Smooth muscle cell of the brain vasculature (primary cell): ENCODE results near the gene DTD1.
A peak's percentile ranks its signal among the peaks of the same experiment; 100 is the strongest.
"Not testable (repeated sequence)": the region's sequence is repeated elsewhere in the genome, so short reads cannot be mapped to it uniquely, and the experiment has no call there.

Experiments used
- DNase-seq: peaks from one replicate; pipeline ENCODE4 v3.0.0-alpha.2; 2012; ENCODE audit warnings: low read depth, low spot score

Gene DTD1

GRCh38 chr20:18739751-18740166 is 151.9 kb downstream of the DTD1 start:
- peak; percentile 64 for DNase-seq

DNA sequence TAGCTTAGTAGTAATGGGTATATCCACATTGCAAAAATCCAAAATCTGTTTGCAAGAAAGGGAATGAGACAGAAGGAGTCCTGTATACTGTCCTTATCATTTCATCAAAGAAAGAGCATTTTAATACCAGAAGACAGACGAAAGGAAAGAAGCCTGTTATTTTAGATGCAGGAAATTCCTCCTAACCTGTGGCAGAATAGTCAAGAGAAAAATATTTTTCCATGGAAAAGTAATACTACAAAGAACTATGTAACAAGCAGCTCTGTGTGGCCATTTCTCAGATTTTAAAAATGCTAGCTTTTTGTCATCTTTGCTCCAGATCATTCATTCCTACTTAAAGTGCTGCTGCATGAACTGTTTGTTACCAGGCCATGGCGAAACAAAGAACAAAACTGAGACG is 152.9 kb downstream of the DTD1 start:
- DNase-seq = no peak

- DNase-seq = peak; percentile 46
Observed at GRCh38 chr20:18742841-18743240, 155.0 kb downstream of the DTD1 start.

- DNase-seq = no peak
Observed at GRCh38 chr20:18743665-18744440, 156.0 kb downstream of the DTD1 start.

GRCh38 chr20:18747090-18747489 is 159.2 kb downstream of the DTD1 start:
- no peak for DNase-seq

DNA sequence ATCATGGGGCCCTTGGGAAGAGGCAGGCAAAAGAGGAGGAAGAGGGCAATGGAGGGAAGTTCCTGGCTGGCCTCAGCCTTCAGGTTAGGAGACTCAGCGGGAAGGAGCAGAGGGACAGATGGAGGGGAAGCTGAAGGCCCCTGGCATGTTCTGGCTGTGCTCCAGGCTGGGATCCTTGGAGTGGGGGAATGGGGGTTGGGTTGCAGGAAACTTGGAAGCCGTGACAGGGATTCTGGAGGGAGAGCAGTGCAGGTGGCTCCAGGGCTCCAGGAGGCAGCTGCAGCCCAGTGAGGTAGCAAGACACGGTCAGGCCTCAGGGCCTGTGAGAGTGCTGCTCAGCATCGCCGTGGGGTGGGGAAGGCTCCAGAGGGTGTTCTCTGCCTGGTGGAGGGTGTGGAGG is 161.1 kb downstream of the DTD1 start:
- no peak for DNase-seq

GRCh38 chr20:18749528-18749927 is 161.7 kb downstream of the DTD1 start:
- no peak for DNase-seq

GRCh38 chr20:18750735-18751134 is 162.9 kb downstream of the DTD1 start:
- no peak for DNase-seq

DNA sequence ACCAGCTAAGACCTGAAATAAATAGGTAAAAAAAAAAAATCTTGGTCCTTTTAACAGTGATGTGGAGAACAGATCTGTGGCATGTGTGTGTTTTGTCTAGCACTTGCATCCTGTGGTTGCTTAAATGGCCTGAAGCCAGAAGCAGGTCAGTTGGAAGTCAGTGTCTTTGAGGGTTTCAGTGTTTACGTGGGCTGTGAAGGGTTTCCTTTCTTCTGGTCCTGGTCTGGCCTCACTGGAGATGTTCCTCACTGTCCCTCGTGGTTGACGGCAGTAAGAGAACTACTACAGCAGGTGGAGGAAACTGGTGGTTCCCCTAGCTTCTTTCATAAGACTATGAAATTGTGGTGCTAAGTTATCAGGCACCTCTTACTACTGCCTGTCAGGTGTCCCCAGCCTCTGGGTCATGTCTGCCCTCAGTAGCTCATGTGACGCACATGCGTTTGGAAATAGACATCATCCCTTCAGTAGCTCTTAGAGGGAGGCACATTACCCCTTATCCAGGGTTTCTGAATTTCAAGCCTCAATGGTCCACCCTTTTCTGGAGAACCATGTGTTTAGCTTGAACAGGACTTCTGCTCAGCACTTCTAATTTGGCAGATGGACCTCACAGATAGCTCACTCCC is 166.3 kb downstream of the DTD1 start:
- DNase-seq = no peak

- DNase-seq = no peak
Observed at GRCh38 chr20:18754653-18755045, 166.8 kb downstream of the DTD1 start.

DNA sequence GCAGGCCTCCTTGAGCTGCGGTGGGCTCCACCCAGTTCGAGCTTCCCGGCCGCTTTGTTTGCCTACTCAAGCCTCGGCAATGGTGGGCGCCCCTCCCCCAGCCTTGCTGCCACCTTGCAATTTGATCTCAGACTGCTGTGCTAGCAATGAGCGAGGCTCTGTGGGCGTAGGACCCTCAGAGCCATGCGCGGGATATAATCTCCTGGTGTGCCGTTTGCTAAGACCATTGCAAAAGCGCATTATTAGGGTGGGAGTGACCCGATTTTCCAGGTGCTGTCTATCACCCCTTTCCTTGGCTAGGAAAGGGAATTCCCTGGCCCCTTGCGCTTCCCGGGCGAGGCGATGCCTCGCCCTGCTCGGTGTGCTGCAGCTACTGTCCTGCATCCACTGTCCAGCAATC is 173.0 kb downstream of the DTD1 start:
- DNase-seq = not testable (repeated sequence)

GRCh38 chr20:18767676-18768075 is 179.8 kb downstream of the DTD1 start:
- no peak for DNase-seq

DNA sequence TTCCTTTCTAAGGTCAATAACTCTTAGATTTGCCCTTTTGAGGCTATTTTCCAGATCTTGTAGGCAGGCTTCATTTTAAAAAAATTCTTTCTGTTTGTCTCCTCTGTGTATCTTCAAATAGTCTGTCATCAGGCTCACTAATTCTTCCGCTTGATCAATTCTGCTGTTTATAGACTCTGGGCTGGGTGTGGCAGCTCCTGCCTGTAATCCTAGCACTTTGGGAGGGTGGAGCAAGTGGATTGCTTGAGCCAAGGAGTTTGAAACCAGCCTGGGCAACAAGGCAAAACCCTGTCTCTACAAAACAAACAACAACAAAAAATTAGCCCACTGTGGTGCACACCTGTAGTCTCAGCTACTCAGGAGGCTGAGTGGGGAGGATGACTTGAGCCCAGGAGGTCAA is 185.7 kb downstream of the DTD1 start:
- no peak for DNase-seq

DNA sequence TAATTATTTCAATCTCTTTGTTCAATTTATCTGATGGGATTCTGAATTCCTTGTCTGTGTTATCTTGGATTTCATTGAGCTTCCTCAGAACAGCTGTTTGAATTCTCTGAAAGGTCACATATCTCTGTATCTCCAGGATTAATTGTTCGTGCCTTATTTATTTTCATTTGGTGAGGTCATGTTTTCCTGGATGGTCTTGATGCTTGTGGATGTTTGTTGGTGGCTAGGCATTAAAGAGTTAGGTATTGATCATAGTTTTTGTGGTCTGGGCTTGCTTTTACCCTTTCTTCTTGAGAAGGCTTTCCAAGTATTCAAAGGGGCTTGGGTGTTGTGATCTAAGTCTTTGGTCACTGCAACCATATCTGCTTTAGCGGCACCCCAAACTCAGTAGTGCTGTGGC is 186.4 kb downstream of the DTD1 start:
- no peak for DNase-seq

- no peak for DNase-seq
Observed at GRCh38 chr20:18775633-18776032, 187.8 kb downstream of the DTD1 start.

DNA sequence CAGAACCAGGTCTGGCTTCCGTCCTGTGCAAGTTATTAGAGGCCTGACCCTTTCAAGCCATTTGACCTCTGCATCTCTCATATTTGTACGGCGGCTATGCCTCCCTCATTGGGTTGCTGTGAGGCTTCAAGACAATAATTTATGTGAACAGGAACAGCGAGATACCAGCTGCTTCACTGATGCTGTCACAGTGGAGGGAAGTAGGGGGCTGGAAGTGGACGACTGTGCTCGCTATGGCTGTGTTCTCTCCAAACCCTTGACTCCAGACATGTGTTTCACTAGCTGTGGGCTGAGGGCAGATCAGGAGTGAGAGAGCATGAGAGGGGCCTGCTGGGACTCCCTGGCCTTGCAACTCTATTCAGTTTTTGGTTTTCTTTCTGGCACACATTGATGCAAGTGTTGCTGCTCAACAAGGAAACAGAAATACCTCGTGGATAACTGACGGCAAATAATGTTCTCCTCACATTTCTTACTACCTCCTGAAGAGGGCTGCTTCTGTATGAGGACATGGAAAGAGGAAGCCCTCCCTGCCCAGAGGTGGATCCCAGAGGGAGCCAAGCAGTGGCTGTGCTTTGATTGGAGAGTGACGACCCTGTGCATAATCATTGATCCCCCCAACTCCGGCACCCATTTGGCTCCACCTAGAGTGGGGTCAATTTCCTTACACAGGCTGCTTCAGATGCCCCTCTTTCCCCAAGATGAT is 191.0 kb downstream of the DTD1 start:
- DNase-seq = no peak

- DNase-seq = no peak
Observed at GRCh38 chr20:18780385-18781130, 192.7 kb downstream of the DTD1 start.

DNA sequence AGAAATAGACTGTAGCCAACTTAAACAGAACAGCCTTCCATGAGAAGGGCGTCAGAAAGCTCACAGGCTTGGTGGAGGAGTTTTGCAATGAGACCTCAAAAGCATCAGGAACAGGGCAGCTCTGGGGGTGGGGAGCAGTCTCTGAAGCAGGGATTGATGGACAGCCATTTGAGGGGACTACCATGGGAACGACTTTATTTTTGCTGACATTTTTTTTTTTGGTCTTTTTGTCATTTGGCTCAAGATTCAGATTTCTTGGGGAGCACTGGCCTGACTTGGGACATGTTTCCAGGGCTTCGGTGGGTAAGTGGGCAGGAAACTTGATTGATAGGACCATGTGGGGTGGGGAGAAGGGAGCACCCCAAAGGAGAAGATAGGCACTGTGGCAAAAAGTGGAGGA is 193.7 kb downstream of the DTD1 start:
- no peak for DNase-seq

GRCh38 chr20:18783385-18783959 is 195.6 kb downstream of the DTD1 start:
- DNase-seq = no peak

DNA sequence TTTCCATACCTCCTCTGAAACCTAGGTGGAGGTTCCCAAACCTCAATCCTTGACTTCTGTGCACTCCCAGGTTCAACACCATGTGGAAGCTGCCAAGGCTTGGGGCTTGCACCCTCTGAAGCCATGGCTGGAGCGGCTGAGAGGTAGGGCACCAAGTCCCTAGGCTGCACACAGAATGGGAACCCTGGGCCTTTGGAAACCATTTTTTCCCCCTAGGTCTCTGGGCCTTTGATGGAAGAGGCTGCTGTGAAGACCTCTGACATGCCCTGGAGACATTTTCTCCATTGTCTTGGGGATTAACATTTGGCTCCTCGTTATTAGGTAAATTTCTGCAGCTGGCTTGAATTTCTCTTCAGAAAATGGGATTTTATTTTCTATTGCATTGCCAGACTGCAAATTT is 199.2 kb downstream of the DTD1 start:
- DNase-seq = not testable (repeated sequence)

GRCh38 chr20:18788021-18788420 is 200.2 kb downstream of the DTD1 start:
- no peak for DNase-seq

DNA sequence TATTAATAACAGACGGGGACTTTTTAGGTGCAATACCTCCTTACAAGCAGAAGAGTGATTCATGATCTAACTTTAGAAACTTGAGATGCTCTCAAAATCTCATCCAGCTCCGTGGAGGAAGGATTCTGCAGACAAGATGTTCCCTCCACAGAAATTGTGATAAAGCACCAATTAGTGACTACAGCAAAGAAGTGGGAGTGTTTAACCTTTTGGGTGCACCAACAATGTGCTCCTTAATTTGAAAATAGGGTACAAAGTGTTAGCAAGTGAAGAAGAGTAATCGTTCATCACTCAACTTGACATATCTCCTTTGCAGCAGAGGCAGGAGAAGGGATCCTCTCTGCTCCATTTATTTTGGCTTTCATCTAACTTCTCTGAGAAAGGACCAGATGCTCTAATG is 202.9 kb downstream of the DTD1 start:
- no peak for DNase-seq
